B cell (primary cell): Measurements from ENCODE around the gene GPR22. TPM values are rescaled to one million over a fixed set of nuclear protein-coding genes. Genes with fewer than 3 reads are reported as not detected.

Experiments used
- ATAC-seq: fragments of 200-7000 bp; cut with Tn5 transposase; one replicate; pipeline ENCODE4 v1.10.0; 2021; ENCODE audit warnings: low read depth, mild to moderate bottlenecking, moderate number of reproducible peaks, moderate library complexity
- CTCF ChIA-PET: fragments of 350-600 bp; sonication (Branson Sonifier 250); formaldehyde crosslinking; loops from one replicate; lab custom pipeline; 2021; ENCODE audit warnings: antibody characterized with exemption, inconsistent platforms; lab: Charles Lee
- POLR2A ChIA-PET: fragments of 350-600 bp; sonication (Branson Sonifier 250); formaldehyde crosslinking; loops from one replicate; lab custom pipeline; 2021; ENCODE audit warnings: antibody characterized with exemption; lab: Charles Lee
- DNase-seq: peaks from one replicate; pipeline ENCODE4 v3.0.0; 2013
- H2AFZ ChIP-seq: 2 replicates; pipeline ENCODE4 v1.6.1; 2012; ENCODE audit warnings: mild to moderate bottlenecking, low read depth, low read length; ENCODE audit not compliant: insufficient read depth, poor library complexity, severe bottlenecking
- H3K27ac ChIP-seq, 2 donors: 1 replicate in 1 of 2; 2 replicates in 1 of 2; pipeline ENCODE4 v1.5.1; 2012 to 2013; ENCODE audit warnings: low read length in 2 of 2, mild to moderate bottlenecking in 2 of 2, moderate library complexity in 1 of 2
- H3K27me3 ChIP-seq, 4 experiments: fragments of 200-600 bp in 1 of 4; sonication (generic) in 1 of 4; replicated peaks in 1 of 4; 1 replicate in 2 of 4; 2 replicates in 2 of 4; pipeline versions ENCODE4 v1.6.1 to v1.7.0; 2013 to 2016; ENCODE audit warnings: low read length in 3 of 4, mild to moderate bottlenecking in 2 of 4, mixed read lengths in 1 of 4, moderate library complexity in 1 of 4; ENCODE audit not compliant: insufficient read depth in 4 of 4, control insufficient read depth in 3 of 4; ENCODE audit errors: control extremely low read depth in 1 of 4
- H3K36me3 ChIP-seq, 2 experiments: replicated peaks in 1 of 2; 1 replicate in 1 of 2; 2 replicates in 1 of 2; pipeline versions ENCODE4 v1.6.1 to v1.7.1; 2013; ENCODE audit warnings: low read length in 1 of 2; ENCODE audit not compliant: insufficient read depth in 2 of 2, control insufficient read depth in 1 of 2; ENCODE audit errors: control extremely low read depth in 1 of 2, extremely low read depth in 1 of 2
- H3K4me1 ChIP-seq, 2 donors: fragments of 200-600 bp in 1 of 2; sonication (generic) in 1 of 2; 1 replicate in 1 of 2; 2 replicates in 1 of 2; pipeline versions ENCODE4 v1.5.1 to v1.6.1; 2013 to 2017; ENCODE audit warnings: low read length in 2 of 2; ENCODE audit not compliant: control insufficient read depth in 2 of 2, insufficient read depth in 2 of 2
- H3K4me2 ChIP-seq: replicated peaks from 2 replicates; pipeline ENCODE3; 2012; ENCODE audit warnings: mild to moderate bottlenecking, low read depth, low read length; ENCODE audit not compliant: poor library complexity, severe bottlenecking
- H3K4me3 ChIP-seq, 5 experiments: fragments of 200-600 bp in 1 of 5; sonication (generic) in 1 of 5; 1 replicate in 3 of 5; 2 replicates in 2 of 5; pipeline versions ENCODE4 v1.5.1 to v1.7.0; 2011 to 2016; ENCODE audit warnings: low read length in 4 of 5, mild to moderate bottlenecking in 4 of 5, low read depth in 2 of 5, control low read depth in 1 of 5, moderate library complexity in 1 of 5; ENCODE audit not compliant: insufficient read depth in 1 of 5; ENCODE audit errors: control extremely low read depth in 1 of 5, extremely low read depth in 1 of 5
- H3K79me2 ChIP-seq: fragments of 200-600 bp; sonication (generic); one replicate; pipeline ENCODE4 v1.6.0; 2016; ENCODE audit warnings: low read length; ENCODE audit not compliant: control insufficient read depth, insufficient read depth
- H3K9ac ChIP-seq: fragments of 200-600 bp; sonication (generic); 2 replicates; pipeline ENCODE4 v1.6.1; 2017; ENCODE audit warnings: mild to moderate bottlenecking, low read length, moderate library complexity
- H3K9me3 ChIP-seq, 3 donors: one replicate each; pipeline versions ENCODE4 v1.6.1 to v1.7.1; 2013; ENCODE audit warnings: low read length in 2 of 3; ENCODE audit not compliant: control insufficient read depth in 2 of 3, insufficient read depth in 1 of 3; ENCODE audit errors: control extremely low read depth in 1 of 3
- H4K20me1 ChIP-seq: 2 replicates; pipeline ENCODE4 v1.6.0; 2012; ENCODE audit warnings: mild to moderate bottlenecking, low read length; ENCODE audit not compliant: insufficient read depth, control insufficient read depth, poor library complexity, severe bottlenecking
- H3K27ac Mint-ChIP-seq: one replicate; pipeline ENCODE4 v1.8.0; 2021; ENCODE audit warnings: mixed read lengths
- H3K27me3 Mint-ChIP-seq: one replicate; pipeline ENCODE4 v1.8.0; 2021; ENCODE audit warnings: mixed read lengths
- H3K4me1 Mint-ChIP-seq: one replicate; pipeline ENCODE4 v1.8.0; 2021; ENCODE audit warnings: mixed read lengths
- H3K4me3 Mint-ChIP-seq: one replicate; pipeline ENCODE4 v1.8.0; 2021; ENCODE audit warnings: mixed read lengths
- H3K9me3 Mint-ChIP-seq: one replicate; pipeline ENCODE4 v1.8.0; 2022; ENCODE audit warnings: mixed read lengths; ENCODE audit not compliant: insufficient read depth
- CTCF ChIP-seq: fragments of 200-600 bp; IDR thresholded peaks from one replicate; pipeline ENCODE4 v1.8.0; 2022; ENCODE audit warnings: antibody characterized with exemption, mild to moderate bottlenecking
- EZH2 ChIP-seq: IDR thresholded peaks from 2 replicates; pipeline ENCODE4 v1.6.1; 2012; ENCODE audit warnings: borderline replicate concordance, low read depth, mild to moderate bottlenecking, moderate library complexity, low read length; ENCODE audit not compliant: insufficient read depth, poor library complexity, severe bottlenecking
- WGBS: methylation state at CpG from one replicate; pipeline ENCODE4 v1.1.5; 2013; ENCODE audit warnings: missing lambda C conversion rate; ENCODE audit not compliant: insufficient coverage; 5-methylcytosine and 5-hydroxymethylcytosine counted together
- intact Hi-C: fragments of 100-400 bp; cut with micrococcal nuclease; formaldehyde crosslinking; loops from one replicate; pipeline ENCODE4 v1.10.0; 2022
- polyA minus RNA-seq: library from RNA; depleted of rRNA, polyadenylated mRNA; stranded (reverse); fragments of >200 nt; gene quantifications from 2 replicates; pipeline ENCODE4 v1.2.3, GENCODE V29; 2012
- polyA plus RNA-seq: library from polyadenylated mRNA; depleted of rRNA; stranded (reverse); fragments of >200 nt; gene quantifications from 2 replicates; pipeline ENCODE4 v1.2.3, GENCODE V29; 2012
- total RNA-seq, 2 donors: library from RNA; stranded (reverse); fragments of 120-200 nt in 1 of 2; gene quantifications; 1 replicate in 1 of 2; 2 replicates in 1 of 2; pipeline versions ENCODE4 v1.2.3 to v1.2.4, GENCODE V29; 2013 to 2022

Gene GPR22
- total RNA-seq (not detected in 2 replicates), polyA plus RNA-seq (not detected in 2 replicates), polyA minus RNA-seq (not detected in 2 replicates)
- total RNA-seq (2013), result not detected

- H3K4me1 ChIP-seq, result no peaks in the 10 kb centered on the region
- Mint-ChIP-seq H3K27me3 (no peaks in the 10 kb centered on the region), H3K4me3 (no peak within 1 kb of the TSS), H3K9me3 (no peaks in the 10 kb centered on the region), H3K27ac (no peak within 1 kb of the TSS), H3K4me1 (peaks cover 6% of the 10 kb centered on the region)
- H3K4me3 ChIP-seq, result no peak within 1 kb of the TSS
- no peaks in the 10 kb centered on the region for H3K36me3 ChIP-seq
- H4K20me1 ChIP-seq, result peaks cover 7% of the 10 kb centered on the region
- H3K4me2 ChIP-seq, result no peak within 1 kb of the TSS
- H3K27ac ChIP-seq, result no peak within 1 kb of the TSS
- POLR2A ChIA-PET, result no interaction called here
- intact Hi-C loops, result no loop called here
- H2AFZ ChIP-seq, result no peak within 1 kb of the TSS
- no peak for ATAC-seq
- CTCF ChIA-PET, result no interaction called here
- no peaks in the 10 kb centered on the region for H3K79me2 ChIP-seq
- no peak for TF ChIP-seq CTCF
- TF ChIP-seq EZH2, result no peak
- H3K9me3 ChIP-seq, result no peaks in the 10 kb centered on the region
- H3K9ac ChIP-seq, result no peak within 1 kb of the TSS
- DNase-seq, result no peak
- WGBS, result 82% methylated on average over 2 of the region's 4 CpGs
- no peaks in the 10 kb centered on the region for H3K27me3 ChIP-seq
Measured at GRCh38 chr7:107469929-107470328, at the start of gene GPR22. GPR22 (plus strand) TSS chr7:107470057; CDS start chr7:107474061, 4,004 bp downstream.

- intact Hi-C loops, result no loop called here
Measured at GRCh38 chr7:107427462-107427861, 42.4 kb upstream of the GPR22 start.

More at GRCh38 chr7:107427462-107427861, 42.4 kb upstream of the GPR22 start:
- Histone ChIP-seq H3K4me2 (no peak overlapping the region), H4K20me1 (no peaks in the 10 kb centered on the region), H2AFZ (no peak overlapping the region), H3K9ac (no peak overlapping the region), H3K4me3 (no peak overlapping the region), H3K4me1 (peaks cover 0 to 8% of the 10 kb centered on the region in 2 donors), H3K27ac (no peak overlapping the region), H3K27me3 (no peaks in the 10 kb centered on the region), H3K9me3 (no peaks in the 10 kb centered on the region), H3K36me3 (peaks cover 0 to 3% of the 10 kb centered on the region in 2 experiments), H3K79me2 (no peaks in the 10 kb centered on the region)
- Mint-ChIP-seq H3K27ac (no peak overlapping the region), H3K27me3 (no peaks in the 10 kb centered on the region), H3K9me3 (peaks cover 5% of the 10 kb centered on the region), H3K4me3 (no peak overlapping the region), H3K4me1 (peaks cover 11% of the 10 kb centered on the region)
- DNase-seq (no peak), ATAC-seq (no peak)
- TF ChIP-seq EZH2 (no peak), CTCF (no peak)
- POLR2A ChIA-PET, result no interaction called here
- 98% methylated on average over 5 of the region's 5 CpGs for WGBS
- CTCF ChIA-PET, result no interaction called here
